Activated CD4-positive, alpha-beta memory T cell treated with anti-CD3 and anti-CD28 coated beads for 36 hours (primary cell): Measurements from ENCODE around the gene CA5A. TPM values are rescaled to one million over a fixed set of nuclear protein-coding genes. Genes with fewer than 3 reads are reported as not detected.

Experiments
- CTCF ChIA-PET: fragments of 350-600 bp; sonication (Branson Sonifier 250); formaldehyde crosslinking; loops from one replicate; lab custom pipeline; 2021; ENCODE audit warnings: antibody characterized with exemption, inconsistent platforms; lab: Charles Lee
- POLR2A ChIA-PET: fragments of 350-600 bp; sonication (Branson Sonifier 250); formaldehyde crosslinking; loops from one replicate; lab custom pipeline; 2021; ENCODE audit warnings: antibody characterized with exemption; lab: Charles Lee
- DNase-seq: peaks from one replicate; pipeline ENCODE4 v3.0.0-alpha.2; 2020
- H3K27ac Mint-ChIP-seq: one replicate; pipeline ENCODE4 v1.8.0; 2021; ENCODE audit warnings: mixed read lengths
- H3K27me3 Mint-ChIP-seq: one replicate; pipeline ENCODE4 v1.8.0; 2021; ENCODE audit warnings: mixed read lengths
- H3K36me3 Mint-ChIP-seq: one replicate; pipeline ENCODE4 v1.8.0; 2021; ENCODE audit warnings: mixed read lengths
- H3K4me1 Mint-ChIP-seq: one replicate; pipeline ENCODE4 v1.8.0; 2021; ENCODE audit warnings: low read depth, mixed read lengths
- H3K4me3 Mint-ChIP-seq: one replicate; pipeline ENCODE4 v1.8.0; 2021; ENCODE audit warnings: mild to moderate bottlenecking, mixed read lengths
- H3K9me3 Mint-ChIP-seq: one replicate; pipeline ENCODE4 v1.8.0; 2021; ENCODE audit warnings: mixed read lengths
- intact Hi-C: fragments of 100-400 bp; cut with micrococcal nuclease; formaldehyde crosslinking; loops from one replicate; pipeline ENCODE4 v1.15.1; 2023
- total RNA-seq, 2 experiments: library from RNA; stranded (reverse); gene quantifications; one replicate each; pipeline ENCODE4 v1.2.3, GENCODE V29; 2021

The CA5A gene
- total RNA-seq, 2 experiments from 2014 or later: not detected

GRCh38 chr16:87953308-87954215, 17.2 kb upstream of the CA5A start:
- Mint-ChIP-seq H3K4me3 (peak overlapping the region; percentile 17), H3K36me3 (peaks cover 20% of the 10 kb centered on the region), H3K4me1 (peaks cover 64% of the 10 kb centered on the region), H3K27me3 (no peaks in the 10 kb centered on the region), H3K9me3 (no peaks in the 10 kb centered on the region), H3K27ac (peak overlapping the region; percentile 99)
- ChIA-PET CTCF (interaction anchor here (1.4 kb wide), 1 partner anchor 175 kb away, joined by 4 read pairs; no protein-coding TSS in a partner anchor), POLR2A (interaction anchor here (1.1 kb wide), 2 partner anchors 84 to 88 kb away, joined by 3 read pairs; partner anchors contain the start of gene SLC7A5)
- intact Hi-C loops: loop anchor here (1.0 to 10.0 kb wide), 4 partner anchors 51 to 504 kb away; partner anchors contain the start of gene ZCCHC14
- DNase-seq: no peak

- Mint-ChIP-seq H3K4me3 (peak overlapping the region; percentile 92), H3K36me3 (peaks cover 17% of the 10 kb centered on the region), H3K4me1 (peaks cover 60% of the 10 kb centered on the region), H3K27ac (peak overlapping the region; percentile 97), H3K9me3 (no peaks in the 10 kb centered on the region), H3K27me3 (peaks cover under 1% of the 10 kb centered on the region)
- ChIA-PET POLR2A (interaction anchor here (1.1 to 1.8 kb wide), 4 partner anchors 84 to 102 kb away, joined by 3 to 7 read pairs (median 3); partner anchors contain the start of gene SLC7A5), CTCF (interaction anchor here (1.1 to 1.4 kb wide), 2 partner anchors 26 to 174 kb away, joined by 4 read pairs; no protein-coding TSS in a partner anchor)
- intact Hi-C loops: loop anchor here (1.0 to 10.0 kb wide), 4 partner anchors 52 to 505 kb away; partner anchors contain the start of gene ZCCHC14
- DNase-seq: no peak
Observed at GRCh38 chr16:87952751-87953150, 16.4 kb upstream of the CA5A start.

- POLR2A ChIA-PET: interaction anchor here (0.6 to 1.8 kb wide), 14 partner anchors 9 to 905 kb away, joined by 3 to 9 read pairs (median 3); partner anchors contain the start of genes GALNS, KLHDC4, SLC7A5 and TRAPPC2L
- H3K27ac Mint-ChIP-seq: peak overlapping the region; percentile 100
- CTCF ChIA-PET: interaction anchor here (0.6 to 1.4 kb wide), 6 partner anchors 11 to 618 kb away, joined by 3 to 5 read pairs (median 4); partner anchors contain the start of gene ZC3H18
- DNase-seq: peak; percentile 35
- no peaks in the 10 kb centered on the region for H3K9me3 Mint-ChIP-seq
- peaks cover 52% of the 10 kb centered on the region for H3K4me1 Mint-ChIP-seq
- H3K27me3 Mint-ChIP-seq: peaks cover 2% of the 10 kb centered on the region
- peak overlapping the region; percentile 92 for H3K4me3 Mint-ChIP-seq
- peaks cover 14% of the 10 kb centered on the region for H3K36me3 Mint-ChIP-seq
- intact Hi-C loops: loop anchor here (1.0 to 10.0 kb wide), 6 partner anchors 53 to 618 kb away; partner anchors contain the start of genes SLC7A5, ZC3H18 and ZCCHC14
Observed at GRCh38 chr16:87951552-87952538, 15.5 kb upstream of the CA5A start.

- ChIA-PET CTCF (interaction anchor here (0.6 to 1.2 kb wide), 4 partner anchors 12 to 619 kb away, joined by 3 to 5 read pairs (median 4); partner anchors contain the start of gene ZC3H18), POLR2A (interaction anchor here (0.6 to 1.8 kb wide), 11 partner anchors 10 to 906 kb away, joined by 3 to 9 read pairs (median 4); partner anchors contain the start of genes GALNS, KLHDC4, SLC7A5 and TRAPPC2L)
- H3K9me3 Mint-ChIP-seq: no peaks in the 10 kb centered on the region
- peak within 1 kb of the TSS; percentile 96 for H3K4me3 Mint-ChIP-seq
- peaks cover 2% of the 10 kb centered on the region for H3K27me3 Mint-ChIP-seq
- DNase-seq: peak; percentile 98
- peak within 1 kb of the TSS; percentile 100 for H3K27ac Mint-ChIP-seq
- intact Hi-C loops: loop anchor here (1.0 to 10.0 kb wide), 6 partner anchors 54 to 619 kb away; partner anchors contain the start of genes SLC7A5, ZC3H18 and ZCCHC14
- peaks cover 43% of the 10 kb centered on the region for H3K4me1 Mint-ChIP-seq
- peaks cover 14% of the 10 kb centered on the region for H3K36me3 Mint-ChIP-seq
Observed at GRCh38 chr16:87950765-87951551, 14.6 kb upstream of the CA5A start, which contains the start of gene BANP. TSS of gene BANP (plus strand) at chr16:87951434. CDS start at chr16:87975116, 23,682 bp downstream.

GRCh38 chr16:87949071-87949744, 12.9 kb upstream of the CA5A start:
- Mint-ChIP-seq H3K4me1 (peaks cover 27% of the 10 kb centered on the region), H3K27me3 (peaks cover 2% of the 10 kb centered on the region), H3K36me3 (peaks cover 10% of the 10 kb centered on the region), H3K4me3 (peak overlapping the region; percentile 27), H3K27ac (peak overlapping the region; percentile 19), H3K9me3 (no peaks in the 10 kb centered on the region)
- intact Hi-C loops: no loop called here
- CTCF ChIA-PET: interaction anchor here (0.7 kb wide), 1 partner anchor 167 kb away, joined by 6 read pairs; no protein-coding TSS in a partner anchor
- no peak for DNase-seq
- POLR2A ChIA-PET: no interaction called here

GRCh38 chr16:87948735-87949070, 12.4 kb upstream of the CA5A start:
- POLR2A ChIA-PET: no interaction called here
- peaks cover 10% of the 10 kb centered on the region for H3K36me3 Mint-ChIP-seq
- H3K4me1 Mint-ChIP-seq: peaks cover 22% of the 10 kb centered on the region
- H3K27me3 Mint-ChIP-seq: peaks cover 2% of the 10 kb centered on the region
- no peak overlapping the region for H3K27ac Mint-ChIP-seq
- H3K4me3 Mint-ChIP-seq: no peak overlapping the region
- H3K9me3 Mint-ChIP-seq: no peaks in the 10 kb centered on the region
- intact Hi-C loops: no loop called here
- CTCF ChIA-PET: interaction anchor here (0.7 kb wide), 1 partner anchor 167 kb away, joined by 6 read pairs; no protein-coding TSS in a partner anchor
- DNase-seq: no peak

GRCh38 chr16:87948119-87948545, 11.8 kb upstream of the CA5A start:
- Mint-ChIP-seq H3K27ac (no peak overlapping the region), H3K36me3 (peaks cover 7% of the 10 kb centered on the region), H3K4me3 (no peak overlapping the region), H3K4me1 (peaks cover 16% of the 10 kb centered on the region), H3K9me3 (no peaks in the 10 kb centered on the region), H3K27me3 (peaks cover 2% of the 10 kb centered on the region)
- ChIA-PET CTCF (no interaction called here), POLR2A (no interaction called here)
- no peak for DNase-seq
- intact Hi-C loops: no loop called here

- Mint-ChIP-seq H3K36me3 (peaks cover 6% of the 10 kb centered on the region), H3K4me3 (no peak overlapping the region), H3K9me3 (no peaks in the 10 kb centered on the region), H3K4me1 (peaks cover 11% of the 10 kb centered on the region), H3K27ac (no peak overlapping the region), H3K27me3 (peaks cover 2% of the 10 kb centered on the region)
- POLR2A ChIA-PET: no interaction called here
- intact Hi-C loops: no loop called here
- DNase-seq: no peak
- CTCF ChIA-PET: no interaction called here
Observed at GRCh38 chr16:87947356-87948118, 11.2 kb upstream of the CA5A start.

GRCh38 chr16:87946596-87947347, 10.4 kb upstream of the CA5A start:
- H3K27ac Mint-ChIP-seq: no peak overlapping the region
- H3K36me3 Mint-ChIP-seq: no peaks in the 10 kb centered on the region
- intact Hi-C loops: no loop called here
- H3K27me3 Mint-ChIP-seq: peaks cover 2% of the 10 kb centered on the region
- no peaks in the 10 kb centered on the region for H3K9me3 Mint-ChIP-seq
- DNase-seq: no peak
- ChIA-PET POLR2A (no interaction called here), CTCF (no interaction called here)
- no peak overlapping the region for H3K4me3 Mint-ChIP-seq
- H3K4me1 Mint-ChIP-seq: peaks cover 5% of the 10 kb centered on the region
